DOHH2 (cell line): ENCODE data around the gene CASP6.

Experiments used
- CTCF ChIP-seq: fragments of 200-600 bp; sonication (generic); IDR thresholded peaks from one replicate; pipeline ENCODE4 v1.5.1; 2014; ENCODE audit warnings: antibody characterized with exemption, mild to moderate bottlenecking, low read depth, low read length; ENCODE audit not compliant: poor library complexity, severe bottlenecking
- EZH2phosphoT487 ChIP-seq: fragments of 200-600 bp; sonication (generic); IDR thresholded peaks from 2 replicates; pipeline ENCODE4 v1.6.1; 2017; ENCODE audit warnings: borderline replicate concordance, mild to moderate bottlenecking, antibody characterized with exemption, low read length, moderate library complexity, mixed read lengths

- TF ChIP-seq CTCF = no peak
- TF ChIP-seq EZH2phosphoT487 = no peak
Measured at GRCh38 chr4:109682875-109683274, 20.4 kb downstream of the CASP6 start.
